DMS79 treated with DMSO at 0.1 percent for 48 hours (cell line): Measurements from ENCODE around the gene TAC3.
"Not testable (repeated sequence)": the region's sequence is repeated elsewhere in the genome, so short reads cannot be mapped to it uniquely, and the experiment has no call there.

ENCODE experiments used
- DNase-seq: peaks from one replicate; lab custom pipeline; 2025; lab: John Stamatoyannopoulos, UW

The TAC3 gene

GRCh38 chr12:56982578-56983236 lies 33.6 kb downstream of the TAC3 start:
- DNase-seq: not testable (repeated sequence)

GRCh38 chr12:56980941-56981530 lies 35.3 kb downstream of the TAC3 start:
- DNase-seq: no peak

DNA sequence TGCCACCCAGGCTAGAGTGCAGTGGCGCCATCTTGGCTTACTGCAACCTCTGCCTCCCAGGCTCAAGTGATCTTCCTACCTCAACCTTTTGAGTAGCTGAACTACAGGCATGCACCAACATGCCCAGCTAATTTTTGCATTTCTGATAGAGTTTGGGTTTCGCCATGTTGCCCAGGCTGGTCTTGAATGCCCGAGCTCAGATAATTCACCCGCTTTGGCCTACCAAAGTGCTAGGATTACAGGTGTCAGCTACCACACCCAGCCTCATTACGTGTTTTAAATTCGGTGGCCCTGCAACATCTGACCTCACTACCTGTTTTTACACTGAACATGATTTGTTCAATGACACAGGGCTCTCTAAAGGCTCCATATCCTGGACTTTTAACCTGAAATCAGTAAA lies 36.1 kb downstream of the TAC3 start:
- DNase-seq: no peak

GRCh38 chr12:56979628-56980027 lies 36.7 kb downstream of the TAC3 start:
- DNase-seq: no peak

GRCh38 chr12:56978397-56979138 lies 37.8 kb downstream of the TAC3 start:
- no peak for DNase-seq

- not testable (repeated sequence) for DNase-seq
These were observed 39.0 kb downstream of the TAC3 start for GRCh38 chr12:56977361-56977760.

- DNase-seq: not testable (repeated sequence)
These were observed 42.1 kb downstream of the TAC3 start for GRCh38 chr12:56974224-56974623.

- DNase-seq: not testable (repeated sequence)
These were observed 47.4 kb downstream of the TAC3 start for GRCh38 chr12:56968910-56969309.

- not testable (repeated sequence) for DNase-seq
These were observed 50.2 kb downstream of the TAC3 start for GRCh38 chr12:56965997-56966642.

DNA sequence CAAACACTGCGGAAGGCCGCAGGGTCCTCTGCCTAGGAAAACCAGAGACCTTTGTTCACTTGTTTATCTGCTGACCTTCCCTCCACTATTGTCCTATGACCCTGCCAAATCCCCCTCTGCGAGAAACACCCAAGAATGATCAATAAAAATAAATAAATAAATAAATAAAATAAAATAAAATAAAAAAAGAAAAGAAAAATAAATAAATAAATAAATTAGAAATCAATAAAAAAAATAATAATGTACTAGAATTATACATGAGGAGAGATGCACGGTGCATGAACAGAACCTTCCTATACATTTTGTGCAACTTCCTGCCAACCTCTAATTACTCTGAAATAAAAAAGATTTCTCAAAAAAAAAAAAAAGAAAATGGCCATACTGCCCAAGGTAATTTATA lies 51.2 kb downstream of the TAC3 start:
- DNase-seq: not testable (repeated sequence)

DNA sequence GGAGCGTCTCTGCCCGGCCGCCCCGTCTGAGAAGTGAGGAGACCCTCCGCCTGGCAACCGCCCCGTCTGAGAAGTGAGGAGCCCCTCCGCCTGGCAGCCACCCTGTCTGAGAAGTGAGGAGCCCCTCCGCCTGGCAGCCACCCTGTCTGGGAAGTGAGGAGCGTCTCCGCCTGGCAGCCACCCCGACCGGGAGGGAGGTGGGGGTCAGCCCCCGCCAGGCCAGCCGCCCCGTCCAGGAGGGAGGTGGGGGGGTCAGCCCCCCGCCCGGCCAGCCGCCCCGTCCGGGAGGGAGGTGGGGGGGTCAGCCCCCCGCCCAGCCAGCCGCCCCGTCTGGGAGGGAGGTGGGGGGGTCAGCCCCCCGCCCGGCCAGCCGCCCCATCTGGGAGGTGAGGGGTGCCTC lies 52.8 kb downstream of the TAC3 start:
- not testable (repeated sequence) for DNase-seq

DNA sequence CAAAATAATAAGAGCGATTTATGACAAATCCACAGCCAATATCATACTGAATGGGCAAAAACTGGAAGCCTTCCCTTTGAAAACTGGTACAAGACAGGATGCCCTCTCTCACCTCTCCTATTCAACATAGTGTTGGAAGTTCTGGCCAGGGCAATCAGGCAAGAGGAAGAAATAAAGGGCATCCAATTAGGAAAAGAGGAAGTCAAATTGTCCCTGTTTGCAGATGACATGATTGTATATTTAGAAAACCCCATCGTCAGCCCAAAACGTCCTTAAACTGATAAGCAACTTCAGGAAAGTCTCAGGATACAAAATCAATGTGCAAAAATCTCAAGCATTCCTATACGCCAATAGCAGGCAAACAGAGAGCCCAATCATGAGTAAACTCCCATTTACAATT lies 54.1 kb downstream of the TAC3 start:
- not testable (repeated sequence) for DNase-seq
